ENCODE measurements around the gene BLVRA.
"Not testable (repeated sequence)": the region's sequence is repeated elsewhere in the genome, so short reads cannot be mapped to it uniquely, and the experiment has no call there.

BLVRA gene

GRCh38 chr7:43758029-43758821, at the start of gene BLVRA:
TSS of gene BLVRA (plus strand) at chr7:43758680. CDS start at chr7:43771159, 12,479 bp downstream.
- no peak for FAIRE-seq

GRCh38 chr7:43711503-43711902, 47.0 kb upstream of the BLVRA start:
- FAIRE-seq: no peak

- not testable (repeated sequence) for FAIRE-seq
These were observed 42.5 kb upstream of the BLVRA start for GRCh38 chr7:43715966-43716365.

- FAIRE-seq: no peak
These were observed 41.9 kb upstream of the BLVRA start for GRCh38 chr7:43716598-43716997.

GRCh38 chr7:43721193-43721806, 37.2 kb upstream of the BLVRA start:
- FAIRE-seq: peak; percentile 99

- no peak for FAIRE-seq
These were observed 35.5 kb upstream of the BLVRA start for GRCh38 chr7:43723007-43723341.

GRCh38 chr7:43725251-43725650, 33.2 kb upstream of the BLVRA start:
- no peak for FAIRE-seq

- no peak for FAIRE-seq
These were observed 32.0 kb upstream of the BLVRA start for GRCh38 chr7:43726466-43726865.

- no peak for FAIRE-seq
These were observed 31.5 kb upstream of the BLVRA start for GRCh38 chr7:43727003-43727402.

- FAIRE-seq: no peak
These were observed 31.0 kb upstream of the BLVRA start for GRCh38 chr7:43727494-43727893.

GRCh38 chr7:43729214-43729923, 29.1 kb upstream of the BLVRA start, which contains the start of gene COA1:
TSS of gene COA1 (minus strand) at chr7:43729523. CDS start at chr7:43648614, 80,909 bp downstream.
- FAIRE-seq: no peak

- no peak for FAIRE-seq
These were observed 28.6 kb upstream of the BLVRA start for GRCh38 chr7:43729924-43730248.

GRCh38 chr7:43731494-43731893, 27.0 kb upstream of the BLVRA start:
- FAIRE-seq: not testable (repeated sequence)

GRCh38 chr7:43734575-43735332, 23.7 kb upstream of the BLVRA start:
- FAIRE-seq: not testable (repeated sequence)

GRCh38 chr7:43735403-43735801, 23.1 kb upstream of the BLVRA start:
- no peak for FAIRE-seq

GRCh38 chr7:43735802-43736603, 22.5 kb upstream of the BLVRA start:
- no peak for FAIRE-seq

GRCh38 chr7:43737467-43738127, 20.9 kb upstream of the BLVRA start:
- no peak for FAIRE-seq

- FAIRE-seq: no peak
These were observed 15.8 kb upstream of the BLVRA start for GRCh38 chr7:43742692-43743091.

- FAIRE-seq: no peak
These were observed 11.0 kb upstream of the BLVRA start for GRCh38 chr7:43747328-43748105.

GRCh38 chr7:43749383-43749940, 9.0 kb upstream of the BLVRA start:
- no peak for FAIRE-seq
